Sigmoid colon (tissue), 7 donors: ENCODE results near the gene EIPR1. TPM values are rescaled to one million over a fixed set of nuclear protein-coding genes. Genes with fewer than 3 reads are reported as not detected.

Source experiments
- DNase-seq: peaks from one replicate; pipeline ENCODE4 v3.0.0-alpha.2; 2019
- H3K27ac ChIP-seq, 4 donors: fragments of 200-600 bp; sonication (generic); one replicate each; pipeline ENCODE4 v1.5.1; 2016 to 2019; ENCODE audit warnings: mild to moderate bottlenecking in 1 of 4
- H3K27me3 ChIP-seq, 3 donors: fragments of 200-600 bp; sonication (generic); one replicate each; pipeline ENCODE4 v1.5.1; 2019; ENCODE audit warnings: mild to moderate bottlenecking in 1 of 3
- H3K36me3 ChIP-seq, 4 donors: fragments of 200-600 bp; sonication (generic); one replicate each; pipeline ENCODE4 v1.5.1; 2016 to 2019
- H3K4me1 ChIP-seq, 4 donors: fragments of 200-600 bp; sonication (generic); one replicate each; pipeline ENCODE4 v1.5.1; 2017 to 2019
- H3K4me3 ChIP-seq, 4 donors: fragments of 200-600 bp; sonication (generic); one replicate each; pipeline ENCODE4 v1.5.1; 2017 to 2019; ENCODE audit warnings: mild to moderate bottlenecking in 2 of 4, moderate library complexity in 1 of 4
- H3K9me3 ChIP-seq, 4 donors: fragments of 200-600 bp in 3 of 4; sonication (generic) in 3 of 4; one replicate each; pipeline versions ENCODE4 v1.5.1 to v1.6.1; 2013 to 2019
- CTCF ChIP-seq, 4 experiments: fragments of 450-650 bp in 3 of 4; fragments of 200-600 bp in 1 of 4; IDR thresholded peaks; one replicate each; pipeline ENCODE4 v1.5.1; 2016 to 2019; ENCODE audit warnings: antibody characterized with exemption in 4 of 4, mild to moderate bottlenecking in 3 of 4, moderate library complexity in 2 of 4
- EP300 ChIP-seq, 4 donors: sonication (generic); formaldehyde crosslinking; IDR thresholded peaks; one replicate each; pipeline ENCODE4 v1.6.1; 2017; ENCODE audit warnings: antibody characterized with exemption in 4 of 4
- POLR2A ChIP-seq, 2 donors: fragments of 450-650 bp; IDR thresholded peaks; one replicate each; pipeline ENCODE4 v1.6.1; 2016; ENCODE audit warnings: antibody characterized with exemption in 2 of 2, mild to moderate bottlenecking in 2 of 2, moderate library complexity in 2 of 2
- POLR2AphosphoS5 ChIP-seq, 4 donors: sonication (generic); formaldehyde crosslinking; IDR thresholded peaks; one replicate each; pipeline ENCODE4 v1.6.1; 2017; ENCODE audit warnings: antibody characterized with exemption in 4 of 4
- WGBS, 2 donors: extraction: QIAGEN DNeasy Blood & Tissue Kit; methylation state at CpG; one replicate each; pipeline ENCODE4 v1.1.7; 2013; 5-methylcytosine and 5-hydroxymethylcytosine counted together
- intact Hi-C: fragments of 100-400 bp; cut with DNase I; formaldehyde crosslinking; loops from one replicate; pipeline ENCODE4 v1.15.1; 2023
- polyA plus RNA-seq, 3 donors: library from polyadenylated mRNA; stranded (reverse); fragments of 200-250 nt; gene quantifications; one replicate each; pipeline ENCODE4 v1.2.3, GENCODE V29; 2013
- total RNA-seq, 4 donors: library from RNA; depleted of rRNA; stranded (reverse); fragments of >200 nt; gene quantifications; one replicate each; pipeline ENCODE4 v1.1.0, GENCODE V29; 2016
- donor health status: healthy with polysubstance abuse.
- donor health status: Bipolar disorder and iron deficiency.
- donor health status: healthy.

EIPR1 gene
- total and polyA plus RNA-seq, 7 donors = 12.2 to 27.0 (median 20.0) TPM

DNA sequence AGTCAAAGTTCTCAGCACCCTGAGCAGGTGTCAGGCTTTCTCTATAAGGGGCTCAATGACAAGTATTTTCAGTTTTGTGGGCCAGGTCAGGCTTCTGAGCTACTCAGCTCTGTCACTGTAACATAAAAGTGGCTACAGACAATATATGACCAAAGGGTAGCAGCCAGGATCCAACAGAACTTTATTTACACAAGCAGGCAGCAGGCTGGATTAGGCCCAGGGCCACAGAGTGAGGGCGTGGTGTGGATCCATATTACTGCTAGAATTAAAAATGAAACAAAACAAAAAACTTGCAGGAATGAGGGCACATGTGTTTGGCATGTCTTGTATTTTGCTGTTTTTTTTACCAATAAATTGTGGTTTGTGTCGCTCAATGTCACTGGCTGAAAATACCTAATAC is 143.7 kb downstream of the EIPR1 start:
- TF ChIP-seq POLR2AphosphoS5 (IDR thresholded peaks at IDR 0.05) (no peak), POLR2A (IDR thresholded peaks at IDR 0.05) (no peak), CTCF (IDR thresholded peaks at IDR 0.05) (no peak)
- Histone ChIP-seq H3K27me3 (no peaks in the 10 kb centered on the region), H3K4me1 (no peaks in the 10 kb centered on the region), H3K36me3 (no peaks in the 10 kb centered on the region), H3K9me3 (peaks cover 0 to 8% (median 4%) of the 10 kb centered on the region in 4 donors), H3K4me3 (no peak overlapping the region), H3K27ac (no peak overlapping the region)
- DNase-seq = no peak
- WGBS, 2 donors = 46 to 84% methylated on average over 2 of the region's 2 CpGs
- intact Hi-C loops = no loop called here

DNA sequence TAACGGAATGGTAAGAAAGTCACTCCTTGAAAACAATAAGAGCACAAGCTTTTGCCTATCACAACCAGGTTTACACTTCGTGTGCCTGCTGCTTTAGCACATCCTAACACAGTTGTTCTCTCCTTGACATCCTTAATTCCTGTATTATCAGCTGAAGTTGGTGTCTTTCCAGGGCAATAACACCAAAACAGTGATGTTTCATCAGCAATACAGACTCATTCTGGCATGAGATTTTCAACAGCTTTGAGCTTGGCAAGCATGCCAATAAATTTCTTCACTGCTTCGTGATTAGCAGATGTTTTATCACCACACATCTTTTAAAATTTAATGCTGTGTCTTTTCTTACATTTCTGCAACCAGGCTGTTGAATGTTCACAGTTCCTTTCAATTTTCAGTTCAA is 148.4 kb downstream of the EIPR1 start:
- H3K9me3 ChIP-seq = peaks cover 0 to 8% (median 4%) of the 10 kb centered on the region in 4 donors
- H3K27ac ChIP-seq = no peak overlapping the region
- WGBS, 2 donors = 96 to 97% methylated on average over 3 of the region's 3 CpGs
- no peak for DNase-seq
- no peaks in the 10 kb centered on the region for H3K27me3 ChIP-seq
- TF ChIP-seq CTCF (IDR thresholded peaks at IDR 0.05) = no peak
- TF ChIP-seq POLR2A (IDR thresholded peaks at IDR 0.05) = no peak
- no peak for TF ChIP-seq POLR2AphosphoS5 (IDR thresholded peaks at IDR 0.05)
- TF ChIP-seq EP300 (IDR thresholded peaks at IDR 0.05) = no peak
- no peaks in the 10 kb centered on the region for H3K4me1 ChIP-seq
- no peaks in the 10 kb centered on the region for H3K36me3 ChIP-seq
- no peak overlapping the region for H3K4me3 ChIP-seq
- intact Hi-C loops = no loop called here

DNA sequence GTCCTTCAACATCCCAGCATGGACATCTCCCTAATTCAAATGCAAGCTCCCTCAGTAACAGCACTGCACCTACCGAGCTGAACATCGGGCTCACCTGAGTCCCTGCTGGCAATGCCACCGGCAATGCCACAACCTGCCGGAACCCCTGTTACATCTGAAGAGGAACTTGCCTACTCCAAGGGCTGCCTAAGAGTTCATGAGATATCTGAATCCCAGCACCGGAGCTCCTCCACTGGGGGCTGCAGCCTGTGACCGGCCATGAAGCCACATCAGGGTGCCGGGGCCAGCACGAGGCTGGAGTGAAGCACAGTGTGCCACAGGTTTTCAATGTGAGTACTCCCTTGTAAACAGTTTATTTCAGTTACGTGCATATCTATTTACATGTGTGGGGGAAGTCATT is 152.9 kb downstream of the EIPR1 start:
- Histone ChIP-seq H3K27ac (no peak overlapping the region), H3K27me3 (no peaks in the 10 kb centered on the region), H3K36me3 (no peaks in the 10 kb centered on the region), H3K4me1 (no peaks in the 10 kb centered on the region), H3K9me3 (peaks cover 0 to 11% (median 1%) of the 10 kb centered on the region in 4 donors), H3K4me3 (no peak overlapping the region)
- no peak for DNase-seq
- intact Hi-C loops = no loop called here
- TF ChIP-seq POLR2AphosphoS5 (IDR thresholded peaks at IDR 0.05) (no peak), EP300 (IDR thresholded peaks at IDR 0.05) (no peak), POLR2A (IDR thresholded peaks at IDR 0.05) (no peak), CTCF (IDR thresholded peaks at IDR 0.05) (no peak)
- WGBS, 2 donors = 87 to 92% methylated on average over 9 of the region's 9 CpGs

GRCh38 chr2:3223080-3223923 is 154.3 kb downstream of the EIPR1 start:
- DNase-seq = no peak
- H3K4me3 ChIP-seq = no peak overlapping the region
- intact Hi-C loops = no loop called here
- H3K9me3 ChIP-seq = peaks cover 0 to 4% (median under 1%) of the 10 kb centered on the region in 4 donors
- TF ChIP-seq CTCF (IDR thresholded peaks at IDR 0.05) (no peak), EP300 (IDR thresholded peaks at IDR 0.05) (no peak), POLR2A (IDR thresholded peaks at IDR 0.05) (no peak), POLR2AphosphoS5 (IDR thresholded peaks at IDR 0.05) (no peak)
- WGBS, 2 donors = 83 to 90% methylated on average over 18 of the region's 18 CpGs
- H3K36me3 ChIP-seq = no peaks in the 10 kb centered on the region
- H3K27me3 ChIP-seq = no peaks in the 10 kb centered on the region
- no peaks in the 10 kb centered on the region for H3K4me1 ChIP-seq
- no peak overlapping the region for H3K27ac ChIP-seq
